ENCODE measurements around the gene TMEM219. TPM values are rescaled to one million over a fixed set of nuclear protein-coding genes. Genes with fewer than 3 reads are reported as not detected.
A peak's percentile ranks its signal among the peaks of the same experiment; 100 is the strongest.

Gene TMEM219
- total and polyA plus RNA-seq, 5 donors = 79.7 to 97.4 (median 82.9) TPM

- 2% methylated on average over 75 of the region's 75 CpGs for WGBS
- Histone ChIP-seq H3K27me3 (ENCODE audit: control insufficient read depth, insufficient read depth) (no peaks in the 10 kb centered on the region), H3K4me3 (ENCODE audit: low read length) (peak within 1 kb of the TSS; percentile 71), H3K27ac (ENCODE audit: low read length) (peak within 1 kb of the TSS; percentile 88), H3K9me3 (ENCODE audit: control insufficient read depth, low read length) (no peaks in the 10 kb centered on the region), H3K4me1 (ENCODE audit: control insufficient read depth, insufficient read depth, low read length) (peaks cover 11% of the 10 kb centered on the region)
- peak; percentile 99 to 100 (median 99) for DNase-seq
- intact Hi-C loops (cut with DNase I) = no loop called here
- peak; percentile 97 to 99 for ATAC-seq
Measured at GRCh38 chr16:29973384-29974246, 11.7 kb downstream of the TMEM219 start, which contains the start of gene TAOK2. Gene TAOK2 (plus strand): TSS chr16:29973868. CDS start chr16:29977773, 3,905 bp downstream.

- intact Hi-C loops (cut with DNase I) = no loop called here
- Histone ChIP-seq H3K4me3 (ENCODE audit: low read length) (peak overlapping the region; percentile 71), H3K4me1 (ENCODE audit: control insufficient read depth, insufficient read depth, low read length) (peaks cover 11% of the 10 kb centered on the region), H3K27ac (ENCODE audit: low read length) (peak overlapping the region; percentile 88), H3K9me3 (ENCODE audit: control insufficient read depth, low read length) (no peaks in the 10 kb centered on the region), H3K27me3 (ENCODE audit: control insufficient read depth, insufficient read depth) (no peaks in the 10 kb centered on the region)
- DNase-seq (peak; percentile 50 to 72 (median 59)), ATAC-seq (peak in 1 of 2 donors; percentile 53)
- 3% methylated on average over 31 of the region's 31 CpGs for WGBS
Measured at GRCh38 chr16:29974291-29975133, 12.6 kb downstream of the TMEM219 start.

GRCh38 chr16:29975134-29975538, 13.3 kb downstream of the TMEM219 start:
- Histone ChIP-seq H3K27ac (ENCODE audit: low read length) (peak overlapping the region; percentile 88), H3K27me3 (ENCODE audit: control insufficient read depth, insufficient read depth) (no peaks in the 10 kb centered on the region), H3K9me3 (ENCODE audit: control insufficient read depth, low read length) (no peaks in the 10 kb centered on the region), H3K4me1 (ENCODE audit: control insufficient read depth, insufficient read depth, low read length) (peaks cover 11% of the 10 kb centered on the region), H3K4me3 (ENCODE audit: low read length) (peak overlapping the region; percentile 71)
- WGBS = 46% methylated on average over 5 of the region's 5 CpGs
- no peak for ATAC-seq
- intact Hi-C loops (cut with DNase I) = no loop called here
- DNase-seq = no peak

- no peak for ATAC-seq
- Histone ChIP-seq H3K4me3 (ENCODE audit: low read length) (peak overlapping the region; percentile 71), H3K27ac (ENCODE audit: low read length) (peak overlapping the region; percentile 88), H3K9me3 (ENCODE audit: control insufficient read depth, low read length) (no peaks in the 10 kb centered on the region), H3K4me1 (ENCODE audit: control insufficient read depth, insufficient read depth, low read length) (peaks cover 11% of the 10 kb centered on the region), H3K27me3 (ENCODE audit: control insufficient read depth, insufficient read depth) (no peaks in the 10 kb centered on the region)
- 7% methylated on average over 6 of the region's 6 CpGs for WGBS
- no peak for DNase-seq
- intact Hi-C loops (cut with DNase I) = no loop called here
Measured at GRCh38 chr16:29975811-29976511, 14.1 kb downstream of the TMEM219 start.

- intact Hi-C loops (cut with DNase I) = no loop called here
- DNase-seq = peak in 2 of 3 donors; percentile 65 to 68
- Histone ChIP-seq H3K9me3 (ENCODE audit: control insufficient read depth, low read length) (no peaks in the 10 kb centered on the region), H3K4me1 (ENCODE audit: control insufficient read depth, insufficient read depth, low read length) (peaks cover 11% of the 10 kb centered on the region), H3K27ac (ENCODE audit: low read length) (peak overlapping the region; percentile 11), H3K4me3 (ENCODE audit: low read length) (peak overlapping the region; percentile 2), H3K27me3 (ENCODE audit: control insufficient read depth, insufficient read depth) (no peaks in the 10 kb centered on the region)
- 59% methylated on average over 9 of the region's 9 CpGs for WGBS
- ATAC-seq = peak in 1 of 2 donors; percentile 30
Measured at GRCh38 chr16:29977063-29977825, 15.4 kb downstream of the TMEM219 start.

- no peaks in the 10 kb centered on the region for H3K27me3 ChIP-seq (ENCODE audit: control insufficient read depth, insufficient read depth)
- intact Hi-C loops (cut with DNase I) = no loop called here
- DNase-seq (no peak), ATAC-seq (no peak)
- no peaks in the 10 kb centered on the region for H3K9me3 ChIP-seq (ENCODE audit: control insufficient read depth, low read length)
- WGBS = 91% methylated on average over 9 of the region's 9 CpGs
- H3K4me1 ChIP-seq (ENCODE audit: control insufficient read depth, insufficient read depth, low read length) = peaks cover 11% of the 10 kb centered on the region
- H3K27ac ChIP-seq (ENCODE audit: low read length) = peak overlapping the region; percentile 11
- no peak overlapping the region for H3K4me3 ChIP-seq (ENCODE audit: low read length)
Measured at GRCh38 chr16:29978081-29978480, 16.2 kb downstream of the TMEM219 start.

- Histone ChIP-seq H3K27me3 (ENCODE audit: control insufficient read depth, insufficient read depth) (no peaks in the 10 kb centered on the region), H3K9me3 (ENCODE audit: control insufficient read depth, low read length) (no peaks in the 10 kb centered on the region), H3K4me3 (ENCODE audit: low read length) (no peak overlapping the region), H3K4me1 (ENCODE audit: control insufficient read depth, insufficient read depth, low read length) (peaks cover 11% of the 10 kb centered on the region), H3K27ac (ENCODE audit: low read length) (no peak overlapping the region)
- ATAC-seq = no peak
- intact Hi-C loops (cut with DNase I) = no loop called here
- 84% methylated on average over 9 of the region's 9 CpGs for WGBS
- DNase-seq = peak in 1 of 3 donors; percentile 32
Measured at GRCh38 chr16:29978564-29979270, 16.8 kb downstream of the TMEM219 start.

GRCh38 chr16:29982560-29983419, 20.9 kb downstream of the TMEM219 start:
- no peaks in the 10 kb centered on the region for H3K27me3 ChIP-seq (ENCODE audit: control insufficient read depth, insufficient read depth)

More at GRCh38 chr16:29982560-29983419, 20.9 kb downstream of the TMEM219 start:
- intact Hi-C loops (cut with DNase I) = no loop called here
- no peak for ATAC-seq
- no peaks in the 10 kb centered on the region for H3K9me3 ChIP-seq (ENCODE audit: control insufficient read depth, low read length)
- H3K4me3 ChIP-seq (ENCODE audit: low read length) = no peak overlapping the region
- H3K27ac ChIP-seq (ENCODE audit: low read length) = no peak overlapping the region
- H3K4me1 ChIP-seq (ENCODE audit: control insufficient read depth, insufficient read depth, low read length) = no peaks in the 10 kb centered on the region
- WGBS = 85% methylated on average over 24 of the region's 24 CpGs
- DNase-seq = peak in 1 of 3 donors; percentile 40
